ENCODE measurements around the gene ZBTB37.
A peak's percentile ranks its signal among the peaks of the same experiment; 100 is the strongest.
"Not testable (repeated sequence)": the region's sequence is repeated elsewhere in the genome, so short reads cannot be mapped to it uniquely, and the experiment has no call there.

ZBTB37 gene, protein sequence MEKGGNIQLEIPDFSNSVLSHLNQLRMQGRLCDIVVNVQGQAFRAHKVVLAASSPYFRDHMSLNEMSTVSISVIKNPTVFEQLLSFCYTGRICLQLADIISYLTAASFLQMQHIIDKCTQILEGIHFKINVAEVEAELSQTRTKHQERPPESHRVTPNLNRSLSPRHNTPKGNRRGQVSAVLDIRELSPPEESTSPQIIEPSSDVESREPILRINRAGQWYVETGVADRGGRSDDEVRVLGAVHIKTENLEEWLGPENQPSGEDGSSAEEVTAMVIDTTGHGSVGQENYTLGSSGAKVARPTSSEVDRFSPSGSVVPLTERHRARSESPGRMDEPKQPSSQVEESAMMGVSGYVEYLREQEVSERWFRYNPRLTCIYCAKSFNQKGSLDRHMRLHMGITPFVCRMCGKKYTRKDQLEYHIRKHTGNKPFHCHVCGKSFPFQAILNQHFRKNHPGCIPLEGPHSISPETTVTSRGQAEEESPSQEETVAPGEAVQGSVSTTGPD

GRCh38 chr1:173868266-173869020 lies at the start of gene ZBTB37:
ZBTB37 (plus strand) TSS chr1:173868380; CDS start chr1:173870226, 1,846 bp downstream.
- DNase-seq, result peak; percentile 83 to 84

DNA sequence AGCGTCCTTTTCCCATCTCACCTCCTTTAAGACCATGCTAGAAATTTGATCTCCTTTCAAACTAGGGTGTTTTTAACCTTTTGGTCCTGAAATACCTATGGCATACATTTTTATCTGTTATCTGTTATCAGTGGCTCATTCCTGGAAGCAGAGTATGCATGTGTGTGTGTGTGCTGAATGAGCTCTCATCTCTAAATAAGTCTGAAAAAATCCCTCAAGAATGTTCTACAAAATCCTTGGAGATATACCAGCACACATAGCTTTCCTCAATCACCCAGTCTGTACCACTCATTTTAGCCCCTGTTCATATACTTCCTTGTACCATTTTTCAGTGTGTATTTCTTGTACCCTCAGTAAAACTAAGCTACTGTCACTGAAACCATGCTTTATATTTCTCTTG lies 49.7 kb upstream of the ZBTB37 start:
- DNase-seq, result no peak

DNA sequence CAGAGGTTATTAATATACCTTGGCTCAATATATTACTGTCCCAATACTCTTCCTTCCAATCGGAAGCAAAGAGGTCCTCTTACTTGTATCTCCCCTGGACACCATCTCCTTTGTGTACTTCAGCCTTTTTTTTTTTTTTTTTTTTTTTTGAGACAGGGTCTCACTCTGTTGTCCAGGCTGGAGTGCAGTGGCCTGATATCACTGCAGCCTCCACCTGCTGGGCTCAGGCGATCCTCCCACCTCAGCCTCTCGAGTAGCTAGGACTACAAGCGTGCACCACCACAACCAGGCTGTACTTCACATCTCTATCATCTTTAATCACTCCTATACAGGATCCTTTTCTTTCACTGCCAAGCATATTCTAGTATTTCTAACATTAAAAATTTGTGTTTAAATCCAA lies 46.5 kb upstream of the ZBTB37 start:
- DNase-seq, result no peak

GRCh38 chr1:173823781-173824314 lies 44.3 kb upstream of the ZBTB37 start:
- DNase-seq, result no peak

GRCh38 chr1:173824315-173825081 lies 43.7 kb upstream of the ZBTB37 start, which contains the start of the genes CENPL and DARS2:
CENPL (minus strand) TSS chr1:173824883; CDS start chr1:173811299, 13,584 bp downstream.
DARS2 (plus strand) TSS chr1:173824673; CDS start chr1:173825230, 557 bp downstream.
- peak; percentile 96 to 97 for DNase-seq

DNA sequence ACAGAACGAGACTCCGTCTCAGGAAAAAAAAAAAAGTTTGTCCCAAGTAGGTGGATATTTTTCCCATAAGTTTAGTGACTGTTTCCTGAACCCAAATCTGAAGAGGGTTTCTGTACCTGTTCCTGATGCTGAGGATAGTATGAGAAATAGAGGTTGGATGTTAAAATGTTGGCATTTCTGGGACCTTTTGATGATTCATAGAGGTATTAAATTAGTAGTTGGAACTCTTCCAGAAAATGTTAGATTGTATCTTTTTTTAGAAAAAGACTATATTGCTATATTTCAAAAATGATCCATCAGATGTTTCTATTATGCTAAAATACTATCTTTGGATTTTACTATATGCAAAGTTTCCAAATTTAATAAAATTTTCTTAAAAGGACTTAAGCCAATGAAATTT lies 40.6 kb upstream of the ZBTB37 start:
- DNase-seq, result no peak

DNA sequence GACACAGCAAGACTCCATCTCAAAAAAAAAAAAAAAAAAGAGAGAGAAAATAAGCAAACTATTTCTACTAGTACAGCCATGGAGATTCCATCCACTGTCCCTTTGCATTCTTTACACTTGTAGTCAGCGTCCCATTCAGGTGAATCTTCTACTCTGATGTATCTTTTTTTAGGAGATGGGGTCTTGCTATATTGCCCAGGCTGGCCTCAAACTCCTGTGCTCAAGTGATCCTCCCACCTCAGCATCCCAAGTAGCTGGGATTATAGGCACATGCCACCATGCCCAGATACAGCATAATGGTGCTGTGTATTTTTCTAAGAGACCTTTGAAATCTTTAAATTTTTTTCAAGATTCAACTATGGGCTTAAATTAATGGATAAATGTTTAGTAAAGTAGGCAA lies 35.4 kb upstream of the ZBTB37 start:
- no peak for DNase-seq

DNA sequence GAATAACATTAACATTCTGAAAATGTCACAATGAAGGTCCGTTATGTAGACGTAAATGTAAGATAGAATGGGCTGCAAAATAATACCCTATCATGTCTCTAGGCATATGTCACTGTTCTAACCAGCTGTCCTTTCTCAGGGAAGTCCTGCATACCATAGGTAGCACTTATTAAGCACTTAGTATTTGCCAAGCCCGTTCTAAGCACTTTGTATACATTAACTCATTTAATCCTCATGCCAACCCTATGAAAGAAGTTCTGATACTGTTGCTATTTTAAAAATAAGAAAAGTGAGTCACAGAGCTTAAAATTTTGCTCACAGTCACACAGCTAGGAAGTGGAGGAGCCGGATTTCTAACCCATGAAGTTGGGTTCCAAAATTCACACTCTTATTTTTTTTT lies 16.1 kb upstream of the ZBTB37 start:
- DNase-seq, result no peak

DNA sequence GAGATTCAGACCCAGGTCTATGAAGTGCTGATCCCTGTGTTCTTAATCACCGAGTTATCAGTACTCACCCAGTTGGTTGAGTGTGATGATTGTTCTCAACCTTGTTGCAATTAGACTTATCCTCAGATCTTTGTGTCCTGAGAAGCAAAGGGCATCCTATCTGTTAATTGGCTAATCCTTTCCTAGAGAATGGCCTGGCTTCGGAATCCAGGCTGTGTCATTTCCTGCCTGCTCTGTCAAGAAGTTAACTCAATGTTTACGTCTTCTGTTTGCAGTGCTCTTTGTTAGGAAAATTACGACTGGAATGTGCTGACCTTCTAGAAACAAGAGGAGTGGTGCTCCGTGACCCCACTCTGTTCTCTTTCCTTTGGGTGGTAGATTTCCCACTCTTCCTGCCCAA lies 15.1 kb upstream of the ZBTB37 start:
- no peak for DNase-seq

DNA sequence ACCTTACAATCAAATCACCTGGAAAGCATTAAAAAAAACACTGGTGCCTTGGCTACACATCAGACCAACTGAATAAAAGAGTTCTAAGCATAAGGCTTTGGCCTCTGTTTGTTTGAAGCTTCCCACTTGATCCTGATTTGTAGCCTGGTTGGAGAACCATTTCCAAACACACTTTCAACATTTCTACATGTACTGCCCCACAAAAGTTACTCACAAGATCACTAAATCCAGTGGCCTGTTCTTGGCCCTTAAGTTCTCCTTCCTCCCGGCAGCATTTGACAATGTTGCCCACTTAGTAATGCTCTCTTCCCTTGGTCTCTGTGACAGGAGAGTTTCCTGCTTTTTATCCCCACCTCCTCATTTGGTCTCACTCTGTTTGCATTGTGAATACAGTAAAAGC lies 12.2 kb upstream of the ZBTB37 start:
- DNase-seq, result no peak

DNA sequence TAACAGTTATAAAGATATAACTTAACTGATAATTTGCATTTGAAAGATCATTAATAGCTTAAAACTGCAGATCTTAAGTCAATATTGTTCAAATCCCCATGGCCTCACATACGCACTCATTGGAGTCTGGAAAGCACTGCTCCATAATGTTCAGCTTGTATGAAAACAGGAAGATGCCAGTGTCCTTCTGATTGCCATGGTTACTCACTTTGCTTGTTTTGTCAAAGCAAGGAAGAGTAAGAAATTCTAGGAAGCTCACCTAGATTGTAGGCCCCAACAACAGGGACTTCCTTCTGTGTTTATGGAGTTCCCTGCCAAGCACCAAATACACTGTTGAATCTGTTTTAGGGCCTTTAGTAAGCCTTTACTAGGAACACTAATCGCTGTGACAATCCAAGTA lies 11.3 kb upstream of the ZBTB37 start:
- DNase-seq, result no peak

GRCh38 chr1:173857363-173857917 lies 10.7 kb upstream of the ZBTB37 start:
- no peak for DNase-seq

DNA sequence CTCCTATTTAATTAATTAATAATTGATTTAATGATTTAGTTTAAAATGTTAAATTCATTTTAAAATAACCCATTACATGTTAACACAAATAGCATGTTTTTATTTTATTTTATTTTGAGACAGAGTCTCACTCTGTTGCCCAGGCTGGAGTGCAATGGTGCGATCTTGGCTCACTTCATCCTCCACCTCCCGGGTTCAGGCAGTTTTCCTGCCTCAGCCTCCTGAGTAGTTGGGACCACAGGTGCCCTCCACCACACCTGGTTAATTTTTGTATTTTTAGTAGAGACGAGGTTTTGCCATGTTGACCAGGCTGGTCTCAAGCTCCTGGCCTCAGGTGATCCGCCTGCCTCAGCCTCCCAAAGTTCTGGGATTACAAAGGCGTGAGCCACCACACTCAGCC lies 8.6 kb upstream of the ZBTB37 start:
- not testable (repeated sequence) for DNase-seq

DNA sequence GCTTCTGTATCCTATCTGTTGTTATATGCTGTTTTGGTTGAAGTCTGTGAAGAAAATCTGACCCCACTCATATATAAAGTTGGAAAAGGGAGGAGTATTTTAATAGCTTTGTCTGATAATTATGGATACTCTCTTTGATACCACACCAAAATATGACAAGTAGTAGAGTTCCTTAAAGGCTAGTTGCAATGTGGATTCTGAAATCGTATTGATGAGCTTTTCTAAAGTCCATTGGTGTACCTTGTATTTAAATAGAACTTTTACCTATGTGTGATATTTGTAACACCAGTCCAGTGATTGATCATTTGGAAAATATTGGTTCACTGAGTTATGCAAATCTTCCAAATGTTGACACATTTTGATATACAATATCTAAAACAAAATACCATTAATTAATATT lies 8.1 kb upstream of the ZBTB37 start:
- DNase-seq, result no peak

DNA sequence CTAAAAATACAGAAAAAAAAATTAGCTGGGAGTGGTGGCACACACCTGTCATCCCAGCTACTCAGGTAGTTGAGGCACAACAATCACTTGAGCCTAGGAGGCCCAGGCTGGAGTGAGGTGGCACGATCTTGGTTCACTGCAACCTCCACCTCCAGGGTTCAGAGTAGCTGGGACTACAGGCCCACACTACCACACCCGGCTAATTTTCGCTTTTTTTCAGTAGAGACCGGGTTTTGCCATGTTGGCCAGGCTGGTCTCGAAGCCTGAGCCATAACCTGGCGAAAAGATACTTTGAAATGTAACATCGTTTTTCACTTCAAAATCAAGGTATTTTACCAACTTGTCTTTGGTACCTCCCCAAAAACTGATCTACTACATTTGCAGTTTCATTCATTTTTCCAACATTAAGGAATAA lies 6.4 kb upstream of the ZBTB37 start:
- no peak for DNase-seq

DNA sequence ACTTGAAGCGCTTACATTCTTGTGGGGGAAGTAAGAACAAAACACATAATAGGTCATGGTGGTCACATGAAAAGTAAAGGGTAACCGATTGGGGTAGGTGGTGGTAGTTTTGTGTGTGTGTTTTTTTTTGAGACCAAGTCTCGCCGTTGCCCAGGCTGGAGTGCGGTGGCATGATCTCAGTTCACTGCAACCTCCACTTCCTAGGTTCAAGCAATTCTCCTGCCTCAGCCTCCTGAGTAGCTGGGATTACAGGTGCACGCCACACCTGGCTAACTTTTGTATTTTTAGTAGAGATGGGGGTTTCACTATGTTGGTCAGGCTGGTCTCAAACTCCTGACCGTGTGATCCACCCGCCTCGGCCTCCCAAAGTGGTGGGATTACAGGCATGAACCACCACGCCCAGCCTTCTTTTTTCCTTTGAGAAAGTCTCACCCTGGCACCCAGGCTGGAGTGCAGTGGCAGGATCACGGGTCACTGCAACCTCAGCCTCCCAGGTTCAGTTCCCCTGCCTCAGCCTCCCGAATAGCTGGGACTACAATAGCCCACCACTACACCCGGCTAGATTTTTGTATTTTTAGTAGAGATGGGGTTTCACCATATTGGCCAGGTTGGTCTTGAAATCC lies 5.9 kb upstream of the ZBTB37 start:
- not testable (repeated sequence) for DNase-seq

- no peak for DNase-seq
Observed at GRCh38 chr1:173862769-173863223, 5.4 kb upstream of the ZBTB37 start.

- peak in 1 of 2 experiments; percentile 5 for DNase-seq
Observed at GRCh38 chr1:173863224-173864161, 4.7 kb upstream of the ZBTB37 start.

DNA sequence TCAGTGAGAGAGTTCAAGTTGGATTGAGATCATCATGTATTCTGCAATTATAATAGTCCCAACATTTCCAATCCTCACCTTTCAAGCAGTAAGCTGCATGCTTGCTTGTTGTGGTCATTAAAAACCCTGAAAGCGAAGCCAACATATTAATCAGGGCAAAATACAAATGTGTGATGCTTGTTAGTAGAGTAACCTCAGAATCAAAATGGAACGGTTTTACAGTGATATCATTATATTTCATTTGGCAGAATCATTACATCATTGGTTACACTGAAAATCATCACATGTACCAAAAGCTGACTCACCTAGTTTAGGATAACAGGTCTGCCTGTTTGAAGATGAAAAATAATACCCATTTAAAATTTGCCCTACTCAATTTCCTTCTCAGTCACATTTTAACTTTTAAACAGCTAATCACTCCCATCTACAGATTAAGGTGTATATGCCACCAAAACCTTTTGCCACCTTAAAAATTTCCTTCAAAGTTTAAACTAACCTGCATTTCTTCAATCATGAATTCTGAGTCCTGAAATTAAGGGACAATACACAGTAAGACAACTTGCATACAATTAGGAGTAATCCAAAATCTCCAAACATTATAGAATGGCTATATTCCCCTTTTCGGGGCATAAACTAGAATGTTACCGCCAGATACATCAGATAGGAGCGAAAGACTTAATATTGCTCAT lies 3.9 kb upstream of the ZBTB37 start:
- DNase-seq, result no peak
